Jurkat, Clone E6-1 (cell line): ENCODE measurements around the gene ETV3L.
A peak's percentile ranks its signal among the peaks of the same experiment; 100 is the strongest.

Source experiments
- DNase-seq: peaks from one replicate; pipeline ENCODE4 v3.0.0-alpha.2; 2011; ENCODE audit warnings: low read depth, low spot score
- H3K4me3 ChIP-seq: 2 replicates; pipeline ENCODE4 v1.5.1; 2011; ENCODE audit warnings: mild to moderate bottlenecking, low read length, control low read depth, moderate library complexity

Gene ETV3L

DNA sequence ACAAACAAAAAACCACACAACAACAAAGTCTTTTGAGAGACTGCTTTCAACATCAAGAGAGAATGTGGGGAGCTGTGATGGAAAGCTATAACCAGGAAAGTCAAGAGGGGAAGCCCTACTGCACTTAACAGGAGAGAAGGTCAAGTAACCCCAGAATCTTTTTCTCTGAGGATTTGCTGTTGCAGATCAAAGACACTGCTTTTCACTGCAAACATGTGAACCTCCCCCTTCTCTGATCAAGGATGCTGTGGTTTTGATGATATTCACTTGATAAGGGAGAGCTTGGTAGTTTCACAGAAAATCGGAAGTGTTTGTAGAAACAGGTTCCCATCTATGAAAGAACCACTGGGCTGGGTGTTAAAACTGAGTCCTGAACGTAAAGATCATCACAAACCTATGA, 33.8 kb upstream of the ETV3L start:
- H3K4me3 ChIP-seq, result no peak overlapping the region
- peak; percentile 93 for DNase-seq

DNA sequence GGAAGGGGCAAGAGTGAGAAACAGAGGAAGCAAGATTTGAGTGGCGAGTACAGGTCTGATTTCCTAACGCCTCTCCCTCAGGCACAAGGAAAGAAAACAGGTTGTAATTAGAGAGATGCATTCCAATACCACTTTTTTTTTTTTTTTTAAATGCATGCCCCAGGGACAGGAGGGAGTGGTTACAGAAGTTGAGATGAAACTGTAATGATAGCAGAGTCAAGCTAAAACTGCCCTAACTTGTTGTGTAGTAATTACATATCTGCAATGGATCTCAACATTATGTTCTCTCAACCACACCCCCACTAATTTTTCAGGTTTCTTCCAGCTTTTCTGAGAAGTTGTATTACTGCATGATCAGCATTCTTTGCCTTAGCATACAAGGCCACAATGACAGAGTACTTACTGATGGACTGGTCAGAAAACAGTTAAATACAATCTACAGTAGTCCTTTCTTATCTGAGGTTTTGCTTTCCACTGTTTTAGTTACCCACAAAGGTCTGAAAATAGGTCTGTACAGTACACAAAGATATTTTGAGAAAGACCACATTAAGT, 33.1 kb upstream of the ETV3L start:
- H3K4me3 ChIP-seq, result no peak overlapping the region
- no peak for DNase-seq

DNA sequence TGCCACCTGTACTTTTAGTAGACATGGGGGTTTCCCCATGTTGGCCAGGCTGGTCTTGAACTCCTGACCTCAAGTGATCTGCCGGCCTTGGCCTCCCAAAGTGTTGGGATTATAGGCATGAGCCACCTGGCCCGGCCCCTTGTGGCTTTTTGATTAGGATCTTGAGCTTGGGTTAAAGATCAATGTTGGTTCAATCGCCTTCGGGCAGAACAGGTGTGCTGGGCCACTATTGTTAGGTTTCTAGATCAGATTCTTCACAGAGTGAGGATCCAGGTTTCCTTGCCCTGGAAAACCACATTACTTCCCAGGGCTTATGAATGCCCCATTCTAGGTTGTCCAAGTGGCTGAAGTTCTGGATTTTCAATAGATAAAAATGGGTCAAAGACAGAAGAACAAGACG, 32.5 kb upstream of the ETV3L start:
- no peak for DNase-seq
- H3K4me3 ChIP-seq, result no peak overlapping the region

DNA sequence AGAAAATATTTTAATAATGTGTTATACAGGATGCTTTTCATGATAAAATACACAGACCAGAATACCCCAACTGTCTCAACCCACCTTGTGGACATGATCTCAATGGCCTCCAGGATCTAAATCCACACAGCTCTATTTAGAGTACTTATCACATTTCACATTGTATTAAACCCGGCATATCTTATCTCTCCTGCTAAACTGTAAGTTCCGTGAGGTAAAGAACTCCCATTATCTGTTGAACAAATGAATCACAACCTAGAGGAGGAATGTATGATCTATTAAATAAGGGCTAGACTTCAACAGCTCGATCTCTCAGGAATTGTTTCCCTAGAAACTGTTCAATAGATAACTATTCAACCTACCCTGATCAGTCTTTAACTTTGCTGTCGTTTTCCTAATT, 31.7 kb upstream of the ETV3L start:
- no peak for DNase-seq
- no peak overlapping the region for H3K4me3 ChIP-seq

DNA sequence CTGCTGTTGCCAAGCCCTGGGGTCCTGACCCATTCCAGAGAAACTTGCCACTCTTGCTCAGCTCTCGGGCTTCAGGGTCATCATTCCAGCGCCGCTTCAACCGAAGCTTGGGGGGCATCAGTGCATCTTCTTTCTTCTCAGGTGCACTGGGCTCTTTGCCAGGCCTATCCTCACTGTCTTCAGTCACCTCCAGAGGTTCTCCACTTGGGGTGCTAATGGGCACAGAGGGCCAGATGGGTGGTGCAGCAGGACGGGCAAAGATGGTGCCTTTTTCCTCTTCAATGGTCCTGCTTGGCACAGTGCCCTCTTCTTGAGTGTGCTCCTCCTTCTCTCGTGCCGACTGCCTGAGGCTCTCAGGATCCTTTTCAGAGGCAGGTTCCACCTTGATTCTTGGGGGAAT, 25.2 kb upstream of the ETV3L start:
- no peak for DNase-seq

DNA sequence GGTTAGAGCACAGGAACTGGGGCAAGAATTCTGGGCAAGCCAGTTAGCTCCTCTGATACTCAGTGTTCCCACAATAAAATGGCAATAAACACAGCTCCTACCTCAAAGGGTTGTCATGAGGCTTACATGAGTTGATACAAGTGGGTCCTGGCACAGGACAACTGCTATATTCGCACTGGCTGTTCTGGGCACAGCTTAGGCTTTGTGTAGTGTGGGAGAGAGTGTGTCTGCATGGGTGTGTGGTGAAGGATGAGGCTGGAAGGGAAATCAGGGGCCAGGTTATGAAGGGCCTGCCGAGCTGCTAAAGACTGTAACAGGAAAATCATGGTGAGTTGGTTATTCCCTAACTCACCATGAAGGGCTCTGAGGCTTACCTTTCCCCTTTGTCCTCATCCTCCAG, 19.8 kb upstream of the ETV3L start:
- no peak overlapping the region for H3K4me3 ChIP-seq
- DNase-seq, result no peak

More for the DNA sequence above, 25.2 kb upstream of the ETV3L start:
- no peak overlapping the region for H3K4me3 ChIP-seq

DNA sequence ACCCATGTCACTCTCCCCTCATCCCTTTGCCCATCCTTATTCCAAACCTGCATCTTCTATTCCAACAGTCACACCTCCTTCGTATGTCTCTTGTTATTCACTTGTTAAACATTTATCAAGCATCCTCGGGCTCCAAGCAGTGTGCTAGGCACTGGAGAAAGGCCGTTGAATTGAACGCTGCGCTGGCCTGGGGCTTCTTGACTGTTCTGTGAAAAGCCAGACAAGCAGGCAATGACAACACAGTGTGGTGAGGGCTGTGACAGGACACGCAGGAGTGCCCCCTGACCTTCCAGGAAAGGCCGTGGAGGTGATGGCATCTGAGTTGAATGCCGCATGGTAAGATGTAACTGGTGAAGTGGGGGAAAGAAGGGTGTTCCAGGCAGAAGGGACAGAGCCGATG, 19.4 kb upstream of the ETV3L start:
- DNase-seq, result no peak
- H3K4me3 ChIP-seq, result no peak overlapping the region

DNA sequence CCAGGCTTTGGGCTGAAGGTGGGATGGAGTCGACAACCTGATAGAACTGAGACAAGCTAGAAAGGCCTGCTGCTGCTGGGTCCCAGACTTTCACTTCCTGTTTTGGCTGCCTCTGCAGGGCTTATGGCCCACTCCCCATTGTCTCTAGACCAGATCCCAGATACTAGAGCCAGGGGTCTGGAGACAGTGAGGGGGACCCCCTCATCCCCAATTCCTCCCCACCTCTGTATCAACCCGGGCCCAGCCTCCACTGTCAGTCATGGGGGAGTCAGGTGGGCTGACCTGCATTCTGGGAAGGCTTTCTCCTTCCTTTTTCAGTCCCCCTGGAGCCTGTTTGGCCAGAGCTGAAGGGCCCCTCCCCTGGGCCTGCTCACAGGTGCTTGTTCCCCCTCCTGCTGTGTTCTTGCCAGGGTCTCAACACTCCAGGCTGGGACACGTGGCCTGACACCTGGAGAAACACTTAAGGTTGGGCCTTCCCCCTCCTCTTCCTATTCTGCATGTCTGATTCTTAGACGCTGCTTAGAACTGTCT, 18.0 kb upstream of the ETV3L start:
- no peak for DNase-seq
- no peak overlapping the region for H3K4me3 ChIP-seq

DNA sequence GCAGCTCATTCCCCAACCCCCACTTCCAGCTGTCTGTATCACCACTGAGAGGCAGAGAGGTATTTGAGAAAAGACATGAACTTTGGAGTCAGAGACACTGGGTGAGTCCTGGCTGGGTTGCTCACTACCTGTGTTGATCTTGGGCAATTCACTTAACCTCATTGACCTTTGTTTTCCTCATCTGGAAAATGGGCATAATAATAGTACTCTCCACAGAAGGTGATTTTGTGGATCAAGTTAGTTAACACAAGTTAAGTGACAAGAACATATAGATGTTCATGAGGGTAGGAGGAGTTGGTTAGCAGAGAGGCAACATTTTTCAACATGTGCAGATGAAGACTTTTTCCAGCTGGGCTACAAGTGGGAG, 17.1 kb upstream of the ETV3L start:
- no peak overlapping the region for H3K4me3 ChIP-seq
- DNase-seq, result no peak

DNA sequence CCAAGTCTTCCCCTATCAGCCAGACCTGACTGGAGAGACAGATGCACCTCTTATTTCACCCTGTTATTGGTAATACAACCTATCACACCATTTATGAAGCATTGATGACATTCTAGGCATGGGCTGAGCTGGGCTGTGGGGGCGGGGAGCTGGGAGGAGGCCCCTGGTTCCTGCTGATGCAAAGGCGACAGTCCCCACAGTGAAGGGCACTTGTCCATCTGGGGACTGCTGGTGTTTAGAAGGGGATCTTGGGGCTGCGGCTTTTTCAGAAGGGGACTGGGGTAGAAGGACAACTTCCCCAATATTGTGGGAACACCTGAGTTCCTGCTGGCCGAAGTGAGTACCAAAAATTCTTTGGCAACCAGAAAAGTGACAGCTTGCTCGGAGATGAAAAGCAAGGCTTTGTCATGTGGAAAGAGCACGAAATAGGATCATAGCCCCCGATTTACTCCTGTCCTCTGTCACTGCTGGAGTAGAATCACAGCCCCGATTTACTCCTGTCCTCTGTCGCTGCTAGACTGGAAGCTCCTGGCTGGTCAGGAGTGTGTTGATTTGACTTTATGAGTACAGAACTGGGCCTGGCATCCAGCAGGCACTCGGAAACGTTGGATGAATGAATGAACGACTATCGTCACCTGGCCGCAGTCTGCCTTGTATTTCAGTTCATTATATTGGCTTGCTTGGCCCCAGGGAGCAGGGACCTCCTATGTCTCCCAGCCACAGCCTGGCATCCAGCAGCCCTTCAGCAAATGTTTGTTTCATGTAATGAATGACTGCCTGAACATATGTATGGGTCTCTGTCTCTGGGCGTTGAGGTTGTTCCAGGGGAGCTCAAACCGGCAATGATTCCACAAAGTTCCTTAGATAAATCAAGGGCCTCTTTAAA, 16.5 kb upstream of the ETV3L start:
- no peak for DNase-seq

DNA sequence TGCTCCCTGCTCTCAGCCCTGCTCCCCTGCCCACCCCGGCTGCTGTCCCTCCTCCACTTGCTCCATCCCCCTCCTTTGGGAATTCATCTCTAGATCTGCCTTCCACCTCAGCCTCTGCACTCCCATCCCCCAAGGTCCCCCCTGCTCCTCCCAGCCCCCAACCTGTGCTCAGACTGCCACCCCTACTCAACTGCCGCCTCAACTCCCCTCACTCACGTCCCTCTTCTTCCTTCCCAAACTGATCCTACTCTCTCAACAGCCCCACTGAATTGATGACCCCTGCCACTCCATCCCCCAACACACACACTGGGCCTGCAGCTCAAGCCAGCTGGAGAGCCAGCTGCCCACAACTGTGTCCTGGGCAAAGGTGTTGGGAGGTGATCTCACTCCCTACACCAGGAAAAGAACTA, 15.8 kb upstream of the ETV3L start:
- H3K4me3 ChIP-seq, result no peak overlapping the region
- no peak for DNase-seq

More for the DNA sequence above, 16.5 kb upstream of the ETV3L start:
- no peak overlapping the region for H3K4me3 ChIP-seq

DNA sequence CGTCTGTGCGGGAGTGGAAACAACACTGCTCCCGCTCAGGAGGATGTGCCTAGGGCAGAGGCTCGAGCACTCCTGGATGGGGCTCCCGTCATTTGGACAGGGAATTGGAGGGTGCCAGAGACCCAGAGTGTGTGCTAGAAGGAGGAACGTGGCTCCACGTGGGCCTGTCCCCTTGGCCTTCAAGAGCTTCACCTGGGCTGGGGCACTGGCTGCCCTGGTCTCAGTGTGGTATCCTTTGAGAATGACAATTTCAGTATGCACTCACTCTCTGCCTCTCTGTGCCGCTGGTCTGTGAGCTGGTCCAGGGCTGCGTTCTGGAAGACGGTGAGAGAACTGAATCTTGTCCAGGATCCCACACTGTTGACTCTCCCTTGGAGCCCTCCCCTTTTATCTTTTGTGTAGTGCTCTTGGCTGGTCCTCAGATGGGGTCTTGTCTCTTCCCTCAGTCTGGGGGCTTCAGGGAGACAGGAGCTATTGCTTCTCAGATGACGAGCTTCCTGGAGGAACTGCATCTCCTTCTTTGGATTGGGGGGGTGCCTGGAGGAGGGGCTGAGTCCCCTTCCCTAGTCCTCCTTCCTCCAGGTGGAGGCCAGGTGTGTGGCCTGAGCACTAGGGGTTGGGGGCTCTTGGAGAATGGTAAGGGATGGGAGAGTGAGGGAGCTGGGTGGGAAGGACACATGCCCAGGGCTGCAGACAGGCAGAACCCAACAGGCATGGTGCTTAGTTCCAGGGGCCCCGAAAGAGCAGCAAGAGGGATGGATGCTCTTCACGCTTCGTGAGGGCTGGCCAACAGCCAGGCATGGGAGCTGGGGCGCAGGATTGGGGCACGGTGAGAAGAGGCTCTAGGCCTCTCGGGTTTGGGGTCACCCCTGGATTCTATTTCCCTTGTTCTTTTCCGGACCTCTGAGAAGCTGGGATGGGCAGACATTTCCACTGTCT, 14.8 kb upstream of the ETV3L start:
- DNase-seq, result no peak
- H3K4me3 ChIP-seq, result no peak overlapping the region

DNA sequence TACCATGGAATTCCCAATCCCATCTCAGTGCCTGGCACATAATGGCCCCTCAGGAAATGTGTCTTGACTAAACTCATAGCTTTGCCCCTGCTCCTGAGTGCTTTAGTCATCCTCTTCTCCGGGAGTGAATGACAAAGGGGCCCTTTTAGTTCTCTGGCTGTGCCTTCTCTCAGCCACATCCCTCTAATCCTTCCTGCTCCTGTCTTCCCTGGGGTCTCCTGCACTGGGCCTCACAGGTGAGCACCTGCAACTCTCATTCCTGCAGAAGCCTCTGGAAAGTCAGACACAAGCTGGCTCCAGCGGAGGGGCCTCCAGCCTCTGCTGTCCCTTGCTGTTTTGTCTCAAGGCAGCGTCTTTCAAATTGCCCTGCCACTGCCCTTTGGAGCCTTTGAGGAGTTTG, 14.0 kb upstream of the ETV3L start:
- no peak for DNase-seq
- H3K4me3 ChIP-seq, result no peak overlapping the region

DNA sequence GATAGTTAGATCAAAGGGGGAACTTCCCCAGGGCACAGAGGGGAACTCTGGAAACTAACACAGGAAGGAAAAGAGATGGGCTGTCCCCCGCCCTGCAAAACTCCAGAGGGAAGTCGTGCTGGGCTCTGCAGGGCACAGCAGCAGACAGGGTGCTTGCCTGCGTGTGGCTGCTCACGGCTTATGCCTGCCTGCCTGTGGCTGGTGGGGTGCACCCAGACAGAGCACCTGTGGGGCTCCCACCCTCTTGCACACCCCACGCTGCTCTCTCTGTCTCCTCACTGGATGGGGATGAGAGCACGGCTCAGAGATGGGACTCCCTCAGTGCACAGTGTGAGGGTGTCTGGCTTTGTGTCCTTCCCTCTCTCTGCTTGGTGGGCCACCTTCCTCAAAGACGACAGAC, 13.5 kb upstream of the ETV3L start:
- H3K4me3 ChIP-seq, result no peak overlapping the region
- DNase-seq, result no peak

DNA sequence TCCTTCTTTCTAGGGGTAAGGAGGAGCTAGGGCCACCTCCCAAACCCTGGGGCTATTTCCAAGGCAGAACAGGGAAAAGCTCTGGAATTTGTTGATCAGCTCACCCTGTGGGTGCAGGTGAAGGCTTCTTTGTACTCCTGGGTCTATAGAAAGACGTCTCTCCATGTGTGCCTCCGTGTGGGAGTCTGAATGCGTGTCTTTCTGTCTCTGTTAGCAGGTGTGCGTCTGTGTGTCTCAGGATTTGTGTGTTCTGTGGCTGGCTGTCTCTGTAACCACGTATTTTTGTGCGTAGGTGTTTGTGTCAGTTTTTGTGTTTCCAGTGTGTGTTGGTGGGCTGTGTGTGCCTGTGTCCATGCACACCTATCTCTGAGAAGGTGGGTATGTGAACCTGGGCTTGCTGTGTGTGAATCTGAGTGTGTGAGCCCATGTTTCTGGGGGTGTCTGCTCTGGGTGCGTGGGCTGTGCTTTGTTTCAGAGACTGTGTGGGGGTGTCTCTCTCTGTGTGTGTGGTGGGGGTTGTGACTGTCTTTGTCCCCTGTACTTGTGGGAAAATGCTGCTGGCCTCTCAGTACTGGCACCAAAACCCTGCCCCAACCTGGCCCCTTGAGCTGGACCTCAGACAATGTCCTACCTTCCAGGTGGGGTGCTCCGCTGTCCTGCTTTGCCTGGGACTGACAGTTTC, 12.7 kb upstream of the ETV3L start:
- no peak for DNase-seq

DNA sequence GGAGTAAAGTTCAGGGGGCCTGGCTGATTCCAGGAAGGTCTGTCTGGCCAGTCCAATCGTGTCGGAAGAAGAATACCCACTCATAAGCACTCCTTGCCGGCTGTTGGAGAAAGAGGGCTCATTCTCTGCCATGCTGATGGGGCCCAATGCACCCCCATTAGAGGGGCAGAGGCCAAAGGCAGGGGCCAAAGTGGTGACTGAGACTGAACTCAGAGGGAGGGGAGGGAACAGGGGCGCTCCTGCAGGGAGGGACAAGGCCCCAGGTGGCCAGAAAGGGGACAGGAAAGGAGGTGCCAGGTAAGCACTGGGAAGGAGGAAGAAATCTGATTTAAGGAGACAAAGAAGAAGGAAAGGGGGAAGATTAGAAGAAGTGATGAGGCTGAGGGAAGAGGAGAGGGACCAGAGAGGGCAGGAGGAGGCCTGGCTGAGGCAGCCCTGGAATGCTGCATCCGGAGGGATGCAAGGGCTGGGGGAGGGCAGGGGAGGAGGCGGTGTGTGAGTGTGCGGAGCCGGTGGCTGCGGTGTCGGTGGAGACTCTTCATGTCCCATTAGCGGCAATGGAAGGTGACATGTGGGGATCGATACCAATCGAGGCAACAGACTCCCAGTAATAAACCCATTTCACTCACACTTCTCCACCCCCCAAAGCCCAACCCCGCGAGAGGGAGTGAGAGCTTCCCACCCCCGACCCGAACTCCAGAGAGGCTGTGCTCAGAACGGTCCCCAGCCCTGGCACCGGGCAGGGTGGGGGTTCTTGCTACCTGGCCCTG, 12.0 kb upstream of the ETV3L start:
- DNase-seq, result no peak
- H3K4me3 ChIP-seq, result no peak overlapping the region

More for the DNA sequence above, 12.7 kb upstream of the ETV3L start:
- H3K4me3 ChIP-seq, result no peak overlapping the region

DNA sequence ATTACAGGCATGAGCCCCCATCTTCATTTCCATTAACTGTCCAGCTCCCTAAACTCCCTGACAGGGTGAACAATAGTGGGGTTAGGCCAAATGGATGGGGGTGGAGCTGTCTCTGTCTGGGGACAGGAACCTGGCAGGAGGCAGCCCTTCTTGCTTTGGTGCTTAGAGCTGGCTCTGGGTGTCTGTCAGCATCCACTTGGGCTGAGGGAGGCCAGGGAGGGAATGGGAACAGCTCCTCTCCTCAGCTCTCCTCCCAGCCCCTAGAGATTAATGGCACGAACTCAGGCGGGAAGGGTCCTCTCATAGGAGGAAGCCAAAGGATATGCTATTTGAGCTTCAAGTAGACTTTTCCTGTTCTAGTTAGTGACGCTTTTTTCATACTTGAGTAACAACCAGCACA, 11.1 kb upstream of the ETV3L start:
- DNase-seq, result no peak
- no peak overlapping the region for H3K4me3 ChIP-seq

DNA sequence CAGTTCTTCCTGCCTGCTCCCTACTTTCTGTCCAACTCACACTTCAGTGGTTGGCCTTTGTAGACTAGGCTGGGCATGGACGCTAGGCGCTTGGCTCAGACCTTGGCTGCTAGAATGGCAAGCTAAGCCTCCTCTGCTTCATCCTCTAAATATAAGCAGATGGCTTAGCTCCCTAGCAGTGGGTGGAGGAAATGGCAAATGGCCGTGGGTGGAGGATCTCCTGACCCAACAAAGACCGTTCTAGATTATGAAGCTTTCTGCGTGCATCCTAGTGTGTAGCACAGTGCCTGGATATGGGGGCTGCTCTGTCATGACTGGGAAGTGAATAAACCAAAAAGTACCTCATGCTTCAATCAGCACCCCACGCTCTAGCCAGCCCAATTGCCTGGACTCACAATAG, 10.4 kb upstream of the ETV3L start:
- no peak for DNase-seq
- H3K4me3 ChIP-seq, result no peak overlapping the region
